NCI-H82 treated with DMSO at 0.1 percent for 48 hours (cell line): ENCODE measurements around the gene TRIM32.

ENCODE experiments used
- DNase-seq: peaks from one replicate; lab custom pipeline; 2025; ENCODE audit not compliant: unreplicated experiment; lab: John Stamatoyannopoulos, UW

TRIM32 gene

GRCh38 chr9:116704470-116704869, 17.4 kb downstream of the TRIM32 start:
- DNase-seq = no peak

GRCh38 chr9:116705531-116705930, 18.4 kb downstream of the TRIM32 start:
- no peak for DNase-seq

- DNase-seq = no peak
Observed at GRCh38 chr9:116706310-116707290, 19.5 kb downstream of the TRIM32 start.

DNA sequence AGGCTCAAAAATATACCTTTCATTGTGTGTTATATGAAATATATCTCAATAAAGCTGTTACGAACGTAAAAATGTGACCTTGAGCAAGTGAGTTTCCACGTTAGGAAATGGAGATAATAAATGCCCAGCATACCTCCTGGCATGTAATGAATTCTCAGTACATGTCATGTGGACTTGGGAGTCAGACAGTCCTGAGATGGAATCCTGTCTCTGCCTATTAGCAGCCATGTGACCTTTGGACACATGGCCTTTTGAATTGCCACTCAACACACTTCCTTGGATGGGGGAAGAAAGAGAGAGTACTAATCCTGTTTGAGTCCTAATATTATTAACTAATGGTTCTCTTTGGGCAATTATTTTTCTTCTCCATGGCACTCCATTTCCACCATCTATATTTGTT, 25.7 kb downstream of the TRIM32 start:
- no peak for DNase-seq

DNA sequence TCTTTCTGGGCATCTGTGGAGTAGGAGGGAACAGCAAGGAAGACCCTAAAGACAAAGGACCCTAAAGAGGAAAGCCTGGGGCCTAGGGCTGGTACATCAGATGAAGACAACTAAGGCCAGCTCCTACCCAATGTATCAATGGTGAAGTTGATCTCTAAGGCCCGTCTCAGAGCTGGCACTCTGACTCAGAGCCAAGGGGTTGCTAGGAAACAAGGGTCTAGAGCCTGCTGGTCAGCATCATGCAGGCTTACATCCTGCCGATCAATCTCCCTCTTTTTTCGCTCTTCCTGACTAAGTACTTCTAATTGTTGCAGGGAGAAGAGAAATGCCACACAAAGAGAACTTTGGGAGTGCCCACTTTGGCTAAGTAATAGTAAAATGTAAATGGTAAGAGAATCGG, 26.2 kb downstream of the TRIM32 start:
- no peak for DNase-seq

DNA sequence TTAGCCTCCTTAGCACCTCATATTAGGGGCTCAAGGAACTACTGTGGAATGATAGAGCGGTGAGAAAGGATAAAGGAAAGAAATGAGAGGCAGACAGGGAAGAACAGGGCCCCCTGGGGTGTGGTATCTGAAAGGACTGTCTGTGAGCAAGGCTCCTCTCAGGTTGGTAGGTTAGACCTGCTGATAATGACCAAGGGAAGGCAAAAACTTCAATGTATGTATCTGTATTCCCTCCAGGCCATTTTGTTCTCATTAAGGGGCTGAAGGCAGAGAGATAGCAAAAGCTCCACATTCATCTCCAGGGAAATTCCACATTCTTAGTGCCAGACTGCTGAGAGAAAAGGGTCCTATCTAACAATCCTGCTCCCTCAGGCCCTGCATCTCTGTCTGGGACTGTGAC, 28.6 kb downstream of the TRIM32 start:
- no peak for DNase-seq

GRCh38 chr9:116716438-116716837, 29.3 kb downstream of the TRIM32 start:
- DNase-seq = no peak

GRCh38 chr9:116717150-116717549, 30.0 kb downstream of the TRIM32 start:
- no peak for DNase-seq

DNA sequence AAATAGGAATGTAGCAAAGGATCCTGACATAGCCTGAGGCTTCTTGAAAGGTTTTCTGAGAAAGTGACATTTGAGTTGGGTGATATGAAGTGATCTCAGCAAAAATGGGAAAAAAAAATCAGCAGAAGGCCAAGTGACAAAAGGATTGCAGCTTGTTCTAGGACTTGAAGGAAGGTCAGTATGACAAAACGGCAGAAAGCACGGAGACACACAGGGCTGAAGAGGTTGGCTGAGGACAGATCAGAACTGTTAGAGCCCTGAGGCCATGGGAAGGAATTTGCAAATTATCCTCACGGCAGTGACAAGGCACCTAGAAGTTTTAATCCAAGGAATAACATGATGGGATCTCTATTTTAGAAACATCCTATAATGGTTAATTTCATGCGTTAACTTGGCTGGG, 31.0 kb downstream of the TRIM32 start:
- DNase-seq = no peak

- no peak for DNase-seq
Observed at GRCh38 chr9:116720111-116720510, 33.0 kb downstream of the TRIM32 start.

DNA sequence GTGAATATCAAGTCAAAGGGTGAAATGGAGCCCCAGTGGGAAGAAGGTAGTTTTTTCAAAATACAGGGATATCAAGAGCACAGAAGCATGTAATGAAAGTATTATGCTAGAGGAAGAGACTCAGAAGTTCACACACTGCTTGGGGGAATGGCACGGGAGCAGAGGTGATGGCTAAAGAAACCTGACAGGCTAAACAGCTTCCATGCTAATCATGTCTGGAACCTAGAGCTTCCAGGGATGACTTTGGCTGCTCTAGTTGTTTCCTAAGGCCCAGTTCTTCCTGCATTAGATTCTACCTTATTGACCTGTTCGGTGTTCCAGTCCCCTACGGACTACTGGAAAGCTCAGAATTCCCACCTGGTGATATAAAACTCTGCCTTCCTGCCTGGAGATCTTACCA, 34.3 kb downstream of the TRIM32 start:
- no peak for DNase-seq

DNA sequence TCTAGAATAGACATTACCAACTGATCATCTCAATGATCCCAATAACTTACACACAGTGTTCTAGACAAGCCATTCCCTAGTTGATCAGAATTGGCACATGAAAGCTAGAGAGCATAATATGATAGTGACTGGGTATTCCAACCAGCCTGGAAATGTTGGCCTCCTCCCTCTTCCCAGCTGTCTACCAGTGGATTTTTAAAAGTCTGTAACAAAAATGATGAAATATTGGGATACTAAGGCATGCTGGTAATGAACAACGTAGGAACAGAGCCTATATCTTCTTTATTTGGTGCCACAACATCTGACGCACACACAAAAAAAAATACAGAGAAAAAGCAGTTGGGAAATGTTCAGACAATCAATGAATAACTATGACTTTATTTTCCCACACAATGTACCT, 34.8 kb downstream of the TRIM32 start:
- DNase-seq = no peak

GRCh38 chr9:116724123-116724522, 37.0 kb downstream of the TRIM32 start:
- DNase-seq = no peak

GRCh38 chr9:116726602-116727001, 39.5 kb downstream of the TRIM32 start:
- no peak for DNase-seq

DNA sequence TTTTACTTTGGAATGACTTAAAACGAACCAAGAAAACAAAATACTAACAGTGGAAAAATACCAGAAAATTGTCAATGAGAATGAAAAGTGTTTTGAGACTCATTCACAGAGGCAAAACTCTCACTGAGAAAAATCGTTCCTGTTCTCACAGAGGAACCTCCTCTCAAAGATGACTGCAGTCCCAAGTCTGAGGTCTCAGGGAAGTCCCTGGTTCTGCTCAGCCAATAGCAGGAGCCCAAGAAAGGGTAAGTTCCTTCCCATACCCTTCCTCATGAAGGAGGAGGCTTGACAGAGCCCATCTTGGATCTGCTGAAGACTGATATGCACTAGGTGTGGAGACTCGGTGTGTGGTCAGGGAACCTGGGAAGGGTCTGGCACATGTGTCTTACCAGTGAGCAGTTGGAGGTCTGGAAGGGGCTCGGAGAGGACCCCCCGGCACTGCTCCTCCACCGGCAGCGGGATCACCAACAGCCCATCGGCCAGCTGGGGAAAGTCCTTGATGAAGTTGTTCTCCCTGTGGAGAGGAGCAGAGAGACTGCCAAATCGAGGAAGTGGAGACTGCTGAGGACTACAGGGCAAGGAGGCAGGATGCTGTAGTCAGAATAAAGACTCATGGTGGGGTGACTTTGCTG, 46.0 kb downstream of the TRIM32 start:
- no peak for DNase-seq

DNA sequence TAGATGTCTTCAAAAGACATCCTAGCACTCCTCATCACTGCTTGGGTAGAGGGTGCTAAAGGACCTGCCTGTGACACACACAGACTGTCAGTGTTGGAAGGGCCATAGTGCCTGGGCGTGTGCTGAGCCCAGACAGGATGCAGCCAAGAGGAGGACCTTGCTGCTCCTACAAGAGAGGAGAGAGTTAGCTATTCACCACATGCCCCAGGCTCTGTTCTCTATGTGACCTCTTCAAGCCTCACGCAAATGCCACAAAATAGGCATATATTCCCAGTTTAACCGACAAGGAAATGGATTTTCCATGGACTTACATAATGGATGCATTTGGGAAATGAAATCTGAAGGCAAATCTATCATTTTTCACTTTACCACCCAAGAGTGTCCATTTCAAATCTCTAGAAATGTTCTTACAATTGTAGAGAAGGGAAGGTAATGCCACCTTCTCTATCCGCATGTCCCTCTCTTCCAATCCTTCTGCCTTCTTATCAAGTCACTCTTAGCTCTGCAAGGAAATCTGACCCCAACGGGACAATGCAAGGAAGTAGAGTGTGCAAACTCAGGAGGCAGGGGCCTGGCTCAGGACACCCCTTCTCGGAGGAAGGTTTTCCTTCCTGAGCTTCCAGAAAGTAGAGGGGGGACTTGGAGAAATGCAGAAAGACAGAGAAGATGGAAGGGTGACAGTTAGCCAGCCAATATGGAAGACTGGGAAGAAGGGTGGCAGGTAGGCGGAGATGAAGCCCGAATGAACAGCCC, 49.5 kb downstream of the TRIM32 start:
- DNase-seq = no peak

GRCh38 chr9:116737152-116737546, 50.0 kb downstream of the TRIM32 start:
- DNase-seq = peak; percentile 81

DNA sequence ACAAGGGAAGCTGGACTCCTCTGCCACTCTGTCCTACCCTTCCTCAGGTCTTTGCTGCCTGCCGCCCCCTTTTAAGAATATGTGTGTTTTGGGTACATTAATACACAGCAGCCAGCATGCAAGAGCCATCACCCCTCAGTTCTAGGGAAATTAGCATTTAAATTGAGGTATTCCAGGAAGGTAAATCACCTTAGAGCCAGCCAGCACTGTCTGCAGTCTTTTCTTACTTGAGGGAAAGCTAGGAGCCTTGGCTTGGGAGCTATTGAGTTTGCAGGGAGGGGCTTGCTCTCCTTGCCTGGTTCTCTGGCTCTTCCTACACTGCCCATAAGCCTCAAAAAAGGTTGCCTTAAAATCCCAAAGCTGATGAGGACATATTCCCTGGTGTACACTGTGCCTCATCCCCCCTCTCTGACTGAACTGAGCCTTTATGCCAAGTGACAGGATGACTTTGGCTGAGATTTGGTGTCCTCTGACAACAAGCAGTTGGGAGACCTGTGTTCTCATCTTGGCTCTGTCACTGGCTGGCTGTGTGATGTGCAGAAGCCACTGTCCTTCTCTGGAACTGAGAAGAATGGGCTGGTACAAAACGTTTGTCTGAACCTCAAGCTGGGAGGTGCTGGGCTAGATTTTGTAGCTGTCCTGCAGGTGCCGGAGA, 54.1 kb downstream of the TRIM32 start:
- DNase-seq = no peak

GRCh38 chr9:116741742-116742141, 54.6 kb downstream of the TRIM32 start:
- DNase-seq = no peak

DNA sequence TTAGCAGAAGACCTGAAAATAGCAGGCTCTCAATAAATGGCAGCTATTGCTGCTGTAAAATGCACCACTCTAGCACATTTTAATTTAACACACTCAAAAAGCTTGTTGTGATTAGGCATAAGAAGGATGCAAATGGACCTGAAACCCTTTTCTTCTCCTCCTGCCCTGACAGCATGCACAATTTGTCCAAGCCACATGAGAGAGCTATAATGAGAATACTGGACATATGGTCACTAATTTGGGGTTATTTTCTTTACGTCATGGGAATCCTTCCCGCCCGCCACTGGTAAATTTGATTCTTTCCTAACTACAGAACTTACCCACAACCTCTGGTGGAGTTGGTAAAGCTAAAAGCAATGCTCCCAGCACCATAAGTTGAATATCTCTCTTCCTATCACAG, 62.1 kb downstream of the TRIM32 start:
- DNase-seq = no peak

GRCh38 chr9:116749772-116750171, 62.7 kb downstream of the TRIM32 start:
- no peak for DNase-seq
